ENCODE measurements around the gene VCPKMT.
"Not testable (repeated sequence)": the region's sequence is repeated elsewhere in the genome, so short reads cannot be mapped to it uniquely, and the experiment has no call there.

Gene VCPKMT

DNA sequence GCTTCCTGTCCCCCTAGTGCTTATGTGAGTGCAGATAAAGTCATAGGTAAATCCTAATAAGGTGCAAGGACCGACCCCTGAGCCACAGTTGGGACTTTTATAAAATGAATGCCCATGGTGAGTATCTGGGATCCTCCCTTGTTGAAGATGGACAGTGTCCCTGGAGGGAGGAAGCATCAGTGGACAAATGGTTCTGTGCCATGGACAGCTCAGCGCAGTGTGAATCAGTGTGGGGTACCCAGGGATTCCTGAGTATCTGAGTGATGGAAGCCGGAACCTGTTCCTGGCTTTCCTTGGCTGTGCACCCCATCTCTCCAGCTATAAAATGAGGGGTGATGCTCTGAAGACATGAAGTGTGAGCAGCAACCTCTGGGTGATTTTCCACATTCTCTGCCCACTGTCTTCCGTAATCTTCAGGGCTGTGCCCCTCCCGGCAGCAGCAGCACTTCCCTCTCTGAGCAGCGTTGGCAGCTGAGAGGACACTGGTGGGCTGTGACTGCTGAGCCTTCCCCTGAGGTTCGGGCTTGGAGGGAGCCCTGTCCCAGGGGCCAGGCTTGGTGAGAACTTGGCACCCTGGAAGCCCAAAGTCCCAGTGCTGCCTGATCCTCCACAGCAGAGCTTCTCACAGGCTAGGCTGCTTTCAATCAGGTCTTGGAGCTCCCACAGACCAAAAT lies 25.0 kb downstream of the VCPKMT start:
- no peak for DNase-seq

DNA sequence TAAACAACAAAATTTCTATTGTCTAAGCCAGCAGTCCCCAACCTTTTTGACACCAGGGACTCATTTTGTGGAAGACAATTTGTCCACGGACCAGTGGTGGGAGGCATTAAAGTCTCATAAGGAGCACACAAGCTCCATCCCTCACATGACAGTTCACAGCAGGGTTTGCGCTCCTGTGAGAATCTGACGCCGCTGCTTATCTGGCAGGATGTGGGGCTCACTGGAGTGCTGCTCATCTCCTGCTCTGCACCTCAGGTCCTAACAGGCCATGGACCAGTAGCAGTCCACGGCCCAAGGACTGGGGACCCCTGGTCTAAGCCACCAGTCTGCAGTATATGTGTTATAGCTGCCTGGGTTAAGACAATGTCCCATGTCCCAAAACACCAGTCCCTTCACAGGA lies 27.2 kb downstream of the VCPKMT start:
- DNase-seq, result no peak

DNA sequence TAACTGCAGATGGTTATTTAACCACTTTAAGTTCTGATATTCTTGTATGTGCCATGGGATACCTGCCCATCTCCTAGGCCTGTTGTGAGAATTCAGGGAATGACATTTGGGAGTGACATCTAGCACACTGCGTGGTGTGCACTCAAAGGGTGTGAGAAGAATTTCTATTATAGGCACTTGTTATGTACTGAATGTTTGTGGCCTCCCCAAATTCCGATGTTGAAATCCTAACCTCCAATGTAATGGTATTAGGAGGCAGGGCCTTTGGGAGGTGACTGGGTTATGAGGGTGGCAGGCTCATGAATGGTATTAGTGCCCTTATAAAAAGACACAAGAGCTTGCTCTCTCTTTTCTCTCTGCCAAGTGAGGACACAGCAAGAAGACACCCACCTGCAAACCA lies 27.6 kb downstream of the VCPKMT start:
- no peak for DNase-seq

DNA sequence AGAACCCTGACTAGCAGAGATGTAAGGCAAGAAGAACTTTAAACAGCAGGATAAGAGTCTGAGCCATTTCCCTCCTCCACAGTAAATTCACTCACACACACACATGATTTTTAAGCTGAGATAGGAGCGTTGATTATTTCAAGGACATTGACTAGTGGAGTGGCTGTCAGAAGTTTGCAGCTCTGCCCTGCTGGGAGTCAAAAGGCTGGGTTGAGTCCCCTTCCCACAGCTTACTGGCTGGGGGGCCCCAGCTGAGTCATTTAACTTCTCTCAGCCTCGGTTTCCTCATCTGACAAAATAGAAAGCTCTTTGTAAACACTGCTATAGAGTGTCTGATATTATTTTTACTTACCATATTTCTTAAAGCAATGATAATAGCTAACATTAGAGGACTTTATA lies 28.3 kb downstream of the VCPKMT start:
- DNase-seq, result no peak

DNA sequence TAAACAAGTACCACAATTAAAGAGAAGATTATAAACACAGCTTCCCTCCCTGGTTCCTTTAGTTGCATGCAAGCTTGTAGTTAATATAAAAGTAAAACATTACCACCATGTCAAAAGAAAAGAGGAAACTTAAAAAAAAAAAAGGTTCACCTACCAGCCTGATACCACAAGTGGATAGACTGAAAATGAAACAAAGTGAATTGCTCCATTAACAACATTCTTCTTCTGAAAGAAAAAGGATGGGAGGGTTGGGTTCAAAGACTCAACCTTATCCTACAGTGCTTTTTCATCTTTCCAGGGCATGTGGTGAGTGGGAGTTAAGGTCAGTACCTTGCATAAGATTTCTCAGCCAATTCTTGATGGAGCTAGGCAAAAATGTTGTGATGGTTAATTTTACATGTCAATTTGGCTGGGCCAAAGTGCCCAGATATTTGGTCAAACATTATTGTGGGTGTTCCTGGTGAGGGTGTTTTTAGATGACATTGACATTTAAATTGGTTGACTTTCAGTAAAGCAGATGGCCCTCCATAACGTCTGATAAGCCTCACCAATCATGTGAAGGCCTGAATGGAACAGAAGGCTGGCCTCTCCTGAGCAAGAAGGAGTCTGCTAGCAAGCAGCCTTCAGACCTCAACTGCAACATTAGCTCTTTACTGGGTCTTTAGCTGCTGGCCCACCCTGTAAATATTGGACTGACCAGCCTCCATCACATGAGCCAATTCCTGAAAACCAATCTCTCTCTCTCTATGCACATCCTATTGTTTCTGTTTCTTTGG lies 28.8 kb downstream of the VCPKMT start:
- DNase-seq, result no peak

DNA sequence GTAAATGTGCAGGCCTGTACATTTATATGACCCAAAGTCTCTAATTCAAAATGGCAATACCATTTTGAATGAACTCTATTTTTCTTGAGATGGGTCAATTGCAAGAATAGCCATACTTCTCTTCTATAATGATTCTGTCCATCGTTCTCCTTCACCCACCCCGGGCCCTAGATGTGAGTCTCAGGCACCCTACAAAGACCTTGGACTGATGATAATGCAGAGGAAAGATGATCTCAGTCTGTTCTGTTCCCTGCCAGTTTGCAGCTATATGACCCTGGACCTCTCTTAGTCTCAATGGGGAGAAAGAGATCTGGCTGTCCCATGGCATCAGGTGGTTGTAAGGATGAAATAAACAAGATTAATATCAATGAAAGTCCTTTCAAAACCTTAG lies 30.1 kb downstream of the VCPKMT start:
- DNase-seq, result no peak

DNA sequence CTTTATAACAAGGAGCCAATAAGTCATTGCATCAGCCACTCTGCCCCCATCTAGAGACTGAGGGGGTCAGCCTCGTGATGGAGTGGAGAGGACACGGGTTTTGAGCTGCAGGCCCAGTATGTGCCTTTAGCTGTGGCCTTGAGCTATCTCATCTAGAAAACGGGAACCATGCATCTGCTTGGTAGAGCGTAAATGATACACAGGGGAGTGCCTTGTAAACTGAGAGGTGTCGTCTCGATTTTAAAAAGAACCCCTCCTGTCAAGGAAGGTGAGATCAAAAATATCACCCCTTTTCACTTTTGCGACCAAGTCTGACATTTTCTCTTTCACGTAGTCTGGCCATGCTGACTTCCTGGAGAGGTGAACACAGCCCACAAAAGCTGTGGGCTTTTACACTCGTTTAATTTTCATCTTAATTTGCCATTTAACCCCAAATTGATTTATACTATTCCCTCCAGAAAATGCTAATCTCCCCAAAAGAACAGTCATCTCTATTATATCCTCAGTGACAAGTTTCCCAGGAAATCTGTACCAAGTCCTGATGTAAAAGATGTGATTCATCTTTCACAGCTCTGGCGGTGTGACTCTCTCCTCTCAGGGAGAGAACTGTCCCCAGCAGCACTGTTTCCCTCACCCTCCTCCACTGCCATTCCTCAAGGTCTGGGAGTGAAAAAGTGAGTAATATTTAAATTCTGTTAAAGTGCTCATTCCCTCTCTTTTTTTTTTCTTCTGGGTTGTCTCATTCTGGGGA lies 30.6 kb downstream of the VCPKMT start:
- DNase-seq, result peak; percentile 71

DNA sequence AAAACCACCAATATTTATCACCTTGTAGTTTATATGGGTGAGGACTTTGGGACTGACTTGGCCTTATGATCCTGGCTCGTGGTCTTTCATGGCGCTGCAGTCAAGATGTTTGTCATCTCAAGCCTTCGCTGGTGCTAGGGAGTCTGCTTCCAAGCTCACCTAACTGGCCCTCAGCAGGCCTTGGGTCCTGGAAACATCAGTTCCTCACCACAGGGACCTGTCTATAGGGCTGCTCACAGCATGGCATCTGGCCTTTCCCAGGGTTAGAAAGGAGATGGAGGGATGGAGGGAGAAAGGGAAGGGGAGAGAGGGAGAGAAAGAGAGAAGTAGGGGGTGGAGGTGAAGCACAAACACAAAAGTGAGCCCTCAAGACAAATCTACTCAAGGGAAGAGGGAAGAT lies 31.7 kb downstream of the VCPKMT start:
- no peak for DNase-seq

DNA sequence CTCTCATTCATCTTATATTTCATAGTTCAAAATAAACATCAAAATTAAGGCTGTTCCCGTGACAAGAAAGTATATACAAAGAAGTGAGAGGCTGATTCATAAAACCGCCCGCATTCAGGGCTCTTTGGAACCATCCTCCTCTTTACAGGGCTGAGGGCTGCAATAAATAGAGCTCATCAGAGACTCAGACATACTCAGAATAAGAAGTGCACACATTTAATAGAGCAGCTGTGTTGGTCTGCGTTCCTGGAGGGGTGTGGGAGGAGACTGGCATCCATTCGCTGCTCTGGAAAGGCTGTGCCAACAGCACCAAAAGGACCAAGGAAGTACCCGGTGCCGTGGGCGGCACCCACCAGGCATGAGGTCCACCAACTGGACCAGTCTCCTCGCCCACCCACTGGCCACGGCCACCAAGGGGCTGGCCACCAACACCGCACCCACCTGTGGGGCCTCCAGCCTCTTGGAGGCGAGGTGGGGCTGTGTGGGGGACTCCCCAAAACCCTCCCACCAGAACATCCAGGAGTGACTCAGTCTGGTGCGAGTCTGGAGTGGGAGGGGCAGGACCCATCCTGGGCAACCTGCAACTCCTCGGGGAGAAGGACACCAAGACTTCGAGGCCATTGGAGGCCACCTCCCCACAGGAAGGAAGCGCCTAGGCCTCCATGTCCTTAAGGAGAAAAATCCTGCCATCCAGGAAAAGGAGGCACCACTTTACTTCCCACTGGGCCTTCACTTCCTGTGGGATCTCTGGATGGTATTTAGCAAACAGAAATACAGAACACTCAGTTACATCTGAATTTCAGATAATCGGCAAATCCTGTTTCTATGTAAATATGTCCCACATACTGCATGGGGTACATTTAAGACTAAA lies 32.7 kb downstream of the VCPKMT start:
- DNase-seq, result no peak

DNA sequence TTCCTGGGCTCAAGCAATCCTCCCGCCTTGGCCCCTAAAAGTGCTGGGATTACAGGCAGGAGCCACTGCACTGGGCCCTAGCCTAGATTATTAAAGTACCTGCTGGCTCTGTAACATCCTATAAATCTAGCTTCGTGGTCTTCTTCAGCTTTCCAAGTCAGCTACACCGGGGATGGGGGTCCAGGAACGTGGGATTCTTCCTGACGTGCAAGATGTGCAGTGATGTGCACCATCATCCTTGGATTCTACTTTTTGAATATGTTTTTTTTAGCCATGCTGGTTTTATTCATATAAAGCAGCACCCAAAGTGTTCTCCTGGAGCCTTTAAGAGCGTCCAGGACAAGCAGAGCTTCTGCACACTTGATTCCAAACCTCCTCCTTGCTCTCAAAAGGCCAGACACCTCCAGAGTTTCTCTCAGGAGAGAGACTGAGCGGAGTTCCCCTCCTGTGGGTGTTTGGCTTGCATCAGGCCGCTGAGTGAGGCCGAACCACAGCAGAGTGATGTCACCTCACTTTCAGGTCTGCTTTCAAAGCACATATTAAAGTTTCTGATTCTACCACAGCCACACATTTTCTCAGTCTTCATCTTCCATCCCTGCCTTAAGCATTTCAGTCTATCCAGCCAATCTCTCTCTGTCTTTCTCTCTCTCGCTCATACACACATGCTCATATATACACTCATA lies 33.4 kb downstream of the VCPKMT start:
- DNase-seq, result no peak

DNA sequence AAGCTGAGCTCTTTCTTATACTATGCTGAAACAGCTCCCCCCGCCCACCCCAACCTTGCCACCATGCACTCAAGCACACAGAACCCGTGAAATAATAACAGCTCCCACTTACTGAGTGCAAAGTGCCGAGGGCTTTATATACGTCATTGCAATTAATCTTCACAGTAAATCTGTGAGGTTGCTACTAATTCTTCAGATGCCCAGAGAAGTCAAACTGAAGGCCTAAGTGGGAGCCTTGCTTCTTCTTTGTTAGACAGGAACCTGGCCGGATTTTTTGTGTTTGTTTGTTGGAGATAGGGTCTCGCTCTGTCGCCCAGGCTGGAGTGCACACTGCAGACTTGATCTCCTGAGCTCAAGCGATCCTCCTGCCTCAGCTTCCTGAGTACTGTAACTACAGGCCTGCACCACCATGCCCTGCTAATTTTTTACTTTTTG lies 34.0 kb downstream of the VCPKMT start:
- no peak for DNase-seq

DNA sequence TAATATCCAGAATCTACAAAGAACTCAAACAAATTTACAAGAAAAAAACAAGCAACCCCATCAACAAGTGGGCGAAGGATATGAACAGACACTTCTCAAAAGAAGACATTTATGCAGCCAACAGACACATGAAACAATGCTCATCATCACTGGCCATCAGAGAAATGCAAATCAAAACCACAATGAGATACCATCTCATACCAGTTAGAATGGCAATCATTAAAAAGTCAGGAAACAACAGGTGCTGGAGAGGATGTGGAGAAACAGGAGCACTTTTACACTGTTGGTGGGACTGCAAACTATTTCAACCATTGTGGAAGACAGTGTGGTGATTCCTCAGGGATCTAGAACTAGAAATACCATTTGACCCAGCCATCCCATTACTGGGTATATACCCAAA lies 37.3 kb downstream of the VCPKMT start:
- DNase-seq, result not testable (repeated sequence)

DNA sequence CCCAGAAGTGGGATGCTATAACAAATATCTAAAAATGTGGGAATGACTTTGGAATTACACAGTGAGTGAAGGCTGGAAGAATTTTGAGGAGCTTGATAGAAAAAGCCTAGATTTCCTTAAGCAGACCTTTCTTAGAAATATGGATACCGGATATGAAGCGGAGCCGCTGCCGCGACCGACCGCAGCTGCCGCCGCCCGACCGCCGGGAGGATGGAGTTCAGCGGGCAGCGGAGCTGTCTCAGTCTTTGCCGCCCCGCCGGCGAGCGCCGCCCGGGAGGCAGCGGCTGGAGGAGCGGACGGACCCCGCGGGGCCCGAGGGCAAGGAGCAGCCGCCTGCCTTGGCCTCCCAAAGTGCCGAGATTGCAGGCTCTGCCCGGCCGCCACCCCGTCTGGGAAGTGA lies 42.7 kb downstream of the VCPKMT start:
- DNase-seq, result not testable (repeated sequence)

DNA sequence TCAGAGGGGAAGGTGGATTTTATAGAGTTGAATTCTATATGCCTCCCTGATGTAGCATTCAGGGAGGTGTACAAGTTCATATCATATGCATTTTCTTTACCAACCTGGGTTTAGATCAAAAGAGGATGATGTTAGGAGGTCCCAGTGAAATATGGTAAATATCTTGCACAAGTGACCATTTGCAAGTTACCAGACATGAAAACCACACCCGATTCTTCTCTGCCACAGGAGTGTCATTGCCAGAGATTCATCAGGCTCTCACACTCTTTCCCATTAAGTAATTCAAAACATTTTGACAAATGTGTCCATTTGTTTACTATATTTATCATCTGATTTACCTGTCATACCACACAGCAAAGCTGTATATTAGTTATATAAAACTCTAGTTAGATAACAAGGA lies 44.0 kb downstream of the VCPKMT start:
- DNase-seq, result no peak

DNA sequence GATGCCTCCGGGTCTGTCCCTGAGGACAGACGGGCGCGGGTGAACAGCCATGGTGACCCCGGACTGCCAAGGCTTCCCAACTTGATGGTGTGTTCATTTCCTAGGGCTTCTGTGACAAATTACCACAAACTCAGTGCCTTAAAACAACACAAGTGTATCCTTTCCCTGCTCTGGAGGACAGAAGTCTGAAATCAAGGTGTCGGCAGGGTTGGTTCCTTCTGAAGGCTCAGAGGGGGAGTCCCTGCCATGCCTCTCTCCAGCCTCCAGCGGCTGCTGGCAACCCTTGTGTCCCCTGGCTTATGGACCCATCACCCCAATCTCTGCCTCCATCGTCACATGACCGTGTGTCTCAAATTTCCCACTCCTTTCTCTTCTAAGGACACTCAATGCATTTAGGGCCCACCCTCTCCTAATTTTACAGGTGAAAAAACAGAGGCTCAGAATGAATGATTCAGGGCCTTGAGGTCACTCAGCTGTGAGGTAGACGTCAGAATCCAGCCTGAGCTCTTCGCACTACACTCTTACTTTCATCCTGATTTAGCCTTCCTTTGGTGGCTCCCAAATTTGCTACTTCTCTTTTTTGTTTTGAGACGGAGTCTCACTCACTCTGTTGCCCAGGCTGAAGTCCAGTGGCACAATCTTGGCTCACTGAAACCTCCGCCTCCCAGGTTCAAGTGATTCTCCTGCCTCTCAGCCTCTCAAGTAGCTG lies 45.4 kb downstream of the VCPKMT start:
- no peak for DNase-seq

DNA sequence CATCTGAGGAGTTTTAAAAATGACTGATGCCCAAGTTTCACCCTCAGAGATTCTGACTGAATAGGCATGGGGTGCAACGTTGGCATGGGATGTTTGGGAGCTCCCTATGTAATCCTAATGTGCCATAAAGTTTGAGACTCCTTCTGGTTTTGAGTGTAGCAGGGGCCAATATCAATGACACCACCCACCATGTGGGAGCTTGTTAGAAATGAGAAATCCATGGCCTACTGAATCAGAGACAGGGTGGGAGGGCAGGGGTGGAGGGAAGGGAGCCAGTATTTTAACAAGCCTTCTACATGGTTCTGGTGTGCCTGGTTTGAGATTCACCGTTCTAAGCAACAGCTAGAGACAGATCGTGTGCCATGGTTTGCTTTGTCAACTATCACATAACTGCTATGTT lies 46.1 kb downstream of the VCPKMT start:
- no peak for DNase-seq

DNA sequence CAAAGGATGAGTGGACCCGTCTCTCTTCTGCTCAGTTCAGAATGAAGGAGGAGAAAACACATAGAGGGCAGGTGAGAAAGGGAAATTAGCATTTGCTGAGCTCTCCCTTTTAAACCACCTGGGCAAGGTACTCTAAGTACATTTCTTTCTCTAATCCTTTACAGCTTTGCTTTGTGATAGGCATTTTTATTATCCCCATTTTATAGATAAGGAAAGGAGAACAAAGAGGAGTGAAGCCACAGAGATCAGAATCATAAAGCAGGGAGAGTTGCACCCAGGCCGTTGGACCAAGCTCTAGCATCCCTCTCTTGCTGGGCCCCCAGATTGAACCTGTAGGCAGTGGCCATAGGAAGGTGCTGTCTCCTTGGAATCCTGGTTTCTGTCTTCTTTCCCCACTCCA lies 47.0 kb downstream of the VCPKMT start:
- no peak for DNase-seq

DNA sequence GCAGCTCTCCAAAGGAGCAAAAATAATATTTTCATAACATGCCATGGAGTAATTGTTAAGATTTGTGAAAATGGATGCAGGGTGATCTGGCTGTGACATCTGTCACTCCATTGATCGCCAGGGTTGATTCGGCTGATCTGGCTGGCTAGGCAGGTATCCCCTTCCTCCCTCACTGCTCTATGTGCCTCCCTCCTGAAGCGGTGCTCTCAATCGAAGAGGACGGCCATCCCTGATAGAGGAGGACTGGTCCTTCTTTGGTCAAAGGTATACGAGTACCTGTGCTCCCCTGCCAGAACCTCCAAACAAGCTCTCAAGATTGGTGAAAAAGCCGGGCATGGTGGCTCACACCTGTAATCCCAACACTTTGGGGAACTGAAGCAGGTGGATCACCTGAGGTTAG lies 47.9 kb downstream of the VCPKMT start:
- no peak for DNase-seq

DNA sequence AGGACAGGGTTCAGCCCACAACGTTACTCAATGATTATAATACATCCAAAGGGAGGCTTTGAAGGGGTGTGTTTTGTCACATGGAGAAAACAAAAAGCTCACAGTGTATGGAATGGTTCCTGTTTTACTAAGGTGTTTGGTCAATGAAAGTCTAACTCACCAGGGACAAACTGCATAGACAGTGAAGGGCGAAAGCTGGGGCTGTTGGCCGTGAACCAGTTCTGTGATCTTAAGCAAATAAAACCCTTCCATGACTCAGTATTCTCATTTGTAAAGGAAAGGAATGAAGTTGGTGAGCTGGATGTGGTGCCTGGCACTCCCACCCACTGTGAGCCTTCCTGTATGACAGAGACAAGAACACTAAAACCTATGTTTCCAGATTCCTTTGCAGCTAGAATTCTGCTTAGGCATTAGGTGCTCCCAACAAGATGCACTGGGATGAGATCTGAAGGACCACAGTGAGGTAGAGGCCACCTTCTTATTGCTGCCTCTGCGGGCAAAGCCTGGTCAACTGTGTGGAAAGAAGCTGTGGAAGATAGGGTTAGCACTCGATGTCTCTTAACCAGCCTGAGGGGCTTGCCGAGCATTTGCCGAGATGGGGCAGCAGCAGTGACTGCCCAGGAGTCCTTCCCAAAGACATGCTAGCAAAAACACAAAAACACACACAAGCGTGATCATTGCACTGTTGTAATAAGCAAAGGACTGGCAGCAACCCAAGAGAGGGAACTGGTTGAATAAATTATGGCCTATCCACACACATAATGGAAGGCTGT lies 48.5 kb downstream of the VCPKMT start:
- peak; percentile 51 for DNase-seq

DNA sequence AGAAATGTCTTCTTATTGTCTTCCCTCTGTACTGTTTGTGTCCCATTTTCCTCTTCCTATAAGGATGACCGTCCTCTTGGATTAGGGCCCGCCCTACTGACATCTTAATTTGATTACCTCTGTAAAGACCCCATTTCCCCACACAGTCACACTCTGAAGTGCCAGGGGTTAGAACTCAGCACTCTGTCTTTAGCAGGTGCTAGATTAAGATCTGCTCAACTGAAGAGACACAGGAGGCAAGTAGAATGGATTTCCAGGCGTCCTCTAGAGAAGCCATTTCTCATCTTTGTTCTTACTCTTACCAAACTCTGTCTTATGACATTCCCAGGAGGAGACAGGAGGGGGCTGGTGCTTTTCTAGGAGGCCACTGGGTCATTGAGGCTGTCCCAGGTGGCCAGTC lies 50.8 kb downstream of the VCPKMT start:
- no peak for DNase-seq

DNA sequence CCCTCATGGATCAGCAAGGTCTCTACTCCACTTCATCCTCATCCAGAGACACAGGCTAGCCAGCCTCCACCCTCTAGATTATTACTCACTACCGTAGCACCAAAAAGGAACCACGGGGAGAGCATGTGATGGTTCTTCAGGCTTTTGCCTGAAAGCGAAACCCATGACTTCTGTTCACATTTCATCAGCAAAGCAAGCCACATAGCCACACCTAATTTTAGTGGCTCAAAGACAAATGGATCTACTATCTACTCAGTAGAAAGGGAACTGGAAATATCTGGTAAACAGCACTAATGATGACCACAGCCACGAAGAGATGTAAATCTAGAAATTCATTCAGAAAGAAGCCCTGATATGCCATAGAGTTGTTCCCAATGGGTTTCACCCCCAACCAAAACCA lies 51.4 kb downstream of the VCPKMT start:
- DNase-seq, result no peak

Data from fibroblast of upper back skin (primary cell).